HEK293T (cell line): ENCODE measurements around the gene PKNOX1.

Experiments
- ARNT ChIP-seq: fragments of 450-650 bp; IDR thresholded peaks from 2 replicates; pipeline ENCODE4 v1.6.1; 2017; ENCODE audit warnings: mild to moderate bottlenecking
- BHLHE40 ChIP-seq: fragments of 450-650 bp; IDR thresholded peaks from 2 replicates; pipeline ENCODE4 v1.6.1; 2016; ENCODE audit warnings: mild to moderate bottlenecking, moderate library complexity, borderline replicate concordance
- ELF4 ChIP-seq: fragments of 450-650 bp; IDR thresholded peaks from 2 replicates; pipeline ENCODE4 v1.6.1; 2017; ENCODE audit warnings: antibody characterized with exemption
- FOXA1 ChIP-seq: fragments of 450-650 bp; IDR thresholded peaks from 2 replicates; pipeline ENCODE4 v1.6.1; 2016; ENCODE audit warnings: mild to moderate bottlenecking
- FOXK2 ChIP-seq: fragments of 450-650 bp; IDR thresholded peaks from 2 replicates; pipeline ENCODE4 v1.6.1; 2016; ENCODE audit warnings: mild to moderate bottlenecking
- FOXM1 ChIP-seq: fragments of 450-650 bp; IDR thresholded peaks from 2 replicates; pipeline ENCODE4 v1.6.1; 2017; ENCODE audit warnings: mild to moderate bottlenecking, borderline replicate concordance
- L3MBTL2 ChIP-seq: fragments of 450-650 bp; conservative IDR thresholded peaks from 2 replicates; pipeline ENCODE4 v1.6.1; 2016; ENCODE audit warnings: mild to moderate bottlenecking
- NFRKB ChIP-seq: fragments of 450-650 bp; IDR thresholded peaks from 2 replicates; pipeline ENCODE4 v1.6.1; 2016; ENCODE audit warnings: mild to moderate bottlenecking, moderate library complexity
- SP1 ChIP-seq: fragments of 450-650 bp; IDR thresholded peaks from 2 replicates; pipeline ENCODE4 v1.6.1; 2017
- SUZ12 ChIP-seq: fragments of 450-650 bp; IDR thresholded peaks from 2 replicates; pipeline ENCODE4 v1.6.1; 2016; ENCODE audit warnings: mild to moderate bottlenecking
- ZNF384 ChIP-seq: fragments of 450-650 bp; IDR thresholded peaks from 2 replicates; pipeline ENCODE4 v1.6.1; 2016

- TF ChIP-seq BHLHE40 (no peak), ELF4 (no peak), FOXA1 (no peak), L3MBTL2 (no peak), ZNF384 (no peak), ARNT (no peak), FOXK2 (no peak), SUZ12 (no peak), SP1 (no peak), NFRKB (no peak), FOXM1 (no peak)
Measured at GRCh38 chr21:43031121-43031619, 56.8 kb downstream of the PKNOX1 start.
